AG04450 (cell line): ENCODE results near the gene TJP3. TPM values are rescaled to one million over a fixed set of nuclear protein-coding genes. Genes with fewer than 3 reads are reported as not detected.

Experiments
- CTCF ChIA-PET: fragments of 300-600, 350-600 bp; formaldehyde crosslinking; extraction: SDS; loops from one replicate; lab custom pipeline; 2022; ENCODE audit warnings: antibody characterized with exemption, inconsistent platforms; lab: Charles Lee
- POLR2A ChIA-PET: fragments of 350-600 bp; formaldehyde crosslinking; extraction: SDS; loops from one replicate; lab custom pipeline; 2021; ENCODE audit warnings: antibody characterized with exemption, inconsistent platforms; lab: Yijun Ruan, JAX
- DNase-seq: peaks from one replicate; pipeline ENCODE4 v3.0.0-alpha.2; 2011; ENCODE audit warnings: low read depth, low spot score
- H3K27ac ChIP-seq: one replicate; pipeline ENCODE4 v1.5.1; 2012; ENCODE audit warnings: low read depth, low read length, control low read depth
- H3K27me3 ChIP-seq: one replicate; pipeline ENCODE4 v1.6.0; 2012; ENCODE audit warnings: low read length; ENCODE audit not compliant: control insufficient read depth, insufficient read depth
- H3K4me3 ChIP-seq: 2 replicates; pipeline ENCODE4 v1.5.1; 2011; ENCODE audit warnings: mild to moderate bottlenecking, low read depth, low read length, control low read depth
- H3K9me3 ChIP-seq: 2 replicates; pipeline ENCODE4 v1.5.1; 2012; ENCODE audit warnings: low read length; ENCODE audit not compliant: control insufficient read depth, insufficient read depth
- polyA plus RNA-seq: library from polyadenylated mRNA; depleted of rRNA; stranded (reverse); fragments of >200 nt; gene quantifications from 2 replicates; pipeline ENCODE4 v1.2.3, GENCODE V29; 2011
- TF ChIP-seq, protein P1 (sequence below): IDR thresholded peaks from 2 replicates; pipeline ENCODE4 v1.5.1; 2011; ENCODE audit warnings: low read depth, low read length, control low read depth, inconsistent platforms

Gene TJP3
- polyA plus RNA-seq, 1 experiment: not detected

DNA sequence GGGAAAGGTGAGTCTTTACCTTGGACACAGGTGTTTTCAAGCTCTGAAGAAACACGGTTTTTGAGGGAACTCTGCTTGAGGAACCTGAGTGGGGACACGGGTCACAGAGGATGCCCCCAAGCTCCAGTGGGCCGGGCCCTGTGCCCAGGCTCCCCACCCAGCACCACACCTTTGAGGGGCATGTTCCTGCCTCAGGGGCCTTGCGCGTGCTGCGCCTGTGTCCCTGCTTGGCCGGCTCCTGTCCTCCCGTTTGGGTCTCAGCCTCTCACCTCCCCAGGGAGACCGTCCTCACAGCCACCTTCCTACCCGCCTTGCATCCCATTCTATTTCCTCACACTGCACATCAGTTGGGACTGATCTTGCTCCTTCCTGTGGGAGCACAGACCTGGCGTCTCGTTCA is 29.0 kb upstream of the TJP3 start:
- ChIA-PET CTCF (no interaction called here), POLR2A (no interaction called here)
- DNase-seq: no peak
- Histone ChIP-seq H3K27me3 (no peaks in the 10 kb centered on the region), H3K27ac (no peak overlapping the region), H3K9me3 (peaks cover 10% of the 10 kb centered on the region), H3K4me3 (no peak overlapping the region)
- TF ChIP-seq, protein P1, sequence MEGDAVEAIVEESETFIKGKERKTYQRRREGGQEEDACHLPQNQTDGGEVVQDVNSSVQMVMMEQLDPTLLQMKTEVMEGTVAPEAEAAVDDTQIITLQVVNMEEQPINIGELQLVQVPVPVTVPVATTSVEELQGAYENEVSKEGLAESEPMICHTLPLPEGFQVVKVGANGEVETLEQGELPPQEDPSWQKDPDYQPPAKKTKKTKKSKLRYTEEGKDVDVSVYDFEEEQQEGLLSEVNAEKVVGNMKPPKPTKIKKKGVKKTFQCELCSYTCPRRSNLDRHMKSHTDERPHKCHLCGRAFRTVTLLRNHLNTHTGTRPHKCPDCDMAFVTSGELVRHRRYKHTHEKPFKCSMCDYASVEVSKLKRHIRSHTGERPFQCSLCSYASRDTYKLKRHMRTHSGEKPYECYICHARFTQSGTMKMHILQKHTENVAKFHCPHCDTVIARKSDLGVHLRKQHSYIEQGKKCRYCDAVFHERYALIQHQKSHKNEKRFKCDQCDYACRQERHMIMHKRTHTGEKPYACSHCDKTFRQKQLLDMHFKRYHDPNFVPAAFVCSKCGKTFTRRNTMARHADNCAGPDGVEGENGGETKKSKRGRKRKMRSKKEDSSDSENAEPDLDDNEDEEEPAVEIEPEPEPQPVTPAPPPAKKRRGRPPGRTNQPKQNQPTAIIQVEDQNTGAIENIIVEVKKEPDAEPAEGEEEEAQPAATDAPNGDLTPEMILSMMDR: no peak

DNA sequence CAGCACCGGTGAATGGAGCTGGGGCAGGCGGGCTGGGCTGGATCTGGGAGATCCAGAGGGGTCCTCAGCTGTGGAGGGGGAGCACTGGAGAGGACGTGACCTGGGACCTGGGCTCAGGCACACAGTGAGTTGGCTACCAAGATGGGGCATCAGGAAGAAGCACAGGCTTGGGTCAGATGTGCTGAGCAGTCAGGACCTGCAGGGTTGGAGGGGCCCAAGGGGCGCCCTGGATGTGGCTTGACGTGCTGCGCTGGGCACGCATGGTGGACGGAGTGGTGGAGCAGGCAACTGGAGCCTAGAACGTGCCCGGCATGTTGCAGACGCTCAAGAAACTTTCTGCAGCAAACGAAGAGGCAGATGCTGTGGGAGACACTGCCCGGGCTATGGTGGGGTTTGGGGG is 28.6 kb upstream of the TJP3 start:
- TF ChIP-seq, protein P1: no peak
- DNase-seq: no peak
- Histone ChIP-seq H3K27ac (no peak overlapping the region), H3K27me3 (no peaks in the 10 kb centered on the region), H3K4me3 (no peak overlapping the region), H3K9me3 (peaks cover 12% of the 10 kb centered on the region)
- POLR2A ChIA-PET: no interaction called here
- CTCF ChIA-PET: no interaction called here

DNA sequence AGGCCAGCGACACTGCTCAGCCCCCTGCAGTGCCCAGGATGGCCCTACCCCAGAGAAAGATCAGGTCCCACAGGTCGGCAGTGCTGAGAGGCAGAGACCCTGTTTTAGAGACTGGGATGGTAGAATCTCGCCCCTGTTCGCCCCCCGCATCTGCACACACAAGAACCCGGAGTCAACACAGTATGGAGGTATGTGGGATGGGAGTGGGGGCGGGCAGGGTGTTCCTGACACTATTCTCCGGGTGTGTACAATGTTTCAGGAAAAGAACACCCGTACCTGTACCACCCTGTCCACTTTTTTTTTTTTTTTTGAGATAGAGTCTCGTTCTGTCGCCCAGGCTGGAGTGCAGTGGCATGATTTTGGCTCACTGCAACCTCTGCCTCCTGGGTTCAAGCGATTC is 27.2 kb upstream of the TJP3 start:
- TF ChIP-seq, protein P1: no peak
- CTCF ChIA-PET: no interaction called here
- Histone ChIP-seq H3K27me3 (no peaks in the 10 kb centered on the region), H3K4me3 (no peak overlapping the region), H3K27ac (no peak overlapping the region), H3K9me3 (peaks cover 20% of the 10 kb centered on the region)
- DNase-seq: no peak
- POLR2A ChIA-PET: no interaction called here

DNA sequence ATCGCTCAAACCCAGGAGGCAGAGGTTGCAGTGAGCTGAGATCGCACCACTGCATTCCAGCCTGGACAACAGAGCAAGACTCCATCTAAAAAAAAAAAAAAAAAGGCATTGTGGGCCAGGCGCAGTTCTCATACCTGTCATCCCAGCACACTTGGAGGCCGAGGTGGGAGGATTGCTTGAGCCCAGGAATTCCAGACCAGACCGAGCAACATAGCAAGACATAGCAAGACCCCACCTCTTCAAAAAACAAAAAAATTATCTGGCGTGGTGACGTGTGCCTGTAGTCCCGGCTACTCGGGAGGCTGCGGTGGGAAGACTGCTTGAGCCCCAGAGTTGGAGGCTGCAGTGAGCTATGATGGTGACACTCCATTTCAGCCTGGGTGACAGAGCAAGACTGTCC is 25.9 kb upstream of the TJP3 start:
- ChIA-PET CTCF (no interaction called here), POLR2A (no interaction called here)
- H3K4me3 ChIP-seq: no peak overlapping the region
- H3K27ac ChIP-seq: peak overlapping the region; percentile 11
- no peak for DNase-seq
- H3K27me3 ChIP-seq: no peaks in the 10 kb centered on the region
- TF ChIP-seq, protein P1: no peak
- H3K9me3 ChIP-seq: peaks cover 20% of the 10 kb centered on the region

DNA sequence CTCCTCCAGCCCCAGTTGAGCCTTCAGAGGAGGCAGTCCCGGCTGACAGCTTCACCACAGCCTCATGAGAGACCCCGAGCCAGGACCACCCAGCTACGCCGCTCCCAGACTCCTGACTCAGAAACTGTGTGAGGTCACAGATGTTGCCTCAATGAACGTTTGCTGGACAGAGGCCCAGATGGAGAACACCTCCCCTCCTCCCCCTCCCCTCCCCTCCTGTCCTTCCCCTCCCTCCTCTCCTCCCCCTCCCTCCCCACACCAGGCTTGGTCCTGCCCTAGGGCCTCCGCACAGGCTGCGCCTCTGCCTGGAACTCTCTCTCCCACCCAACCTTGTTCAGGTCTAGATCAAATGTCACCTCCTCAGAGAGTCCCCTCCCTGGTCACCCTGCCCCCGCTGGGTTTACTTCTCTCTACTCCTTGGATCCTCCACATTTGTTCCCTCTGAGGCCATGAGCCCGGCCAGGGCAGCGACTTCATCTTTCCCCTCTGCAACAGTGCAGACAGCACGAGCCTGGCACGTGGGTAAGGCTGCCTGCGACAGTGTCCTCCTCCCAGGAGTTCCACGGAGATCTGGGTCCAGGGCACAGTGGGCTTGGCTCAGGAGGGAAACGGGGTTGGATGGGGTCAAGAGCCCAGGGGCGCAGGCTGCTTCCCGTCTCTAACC is 25.3 kb upstream of the TJP3 start:
- Histone ChIP-seq H3K4me3 (no peak overlapping the region), H3K9me3 (peaks cover 20% of the 10 kb centered on the region), H3K27me3 (no peaks in the 10 kb centered on the region), H3K27ac (peak overlapping the region; percentile 11)
- TF ChIP-seq, protein P1: no peak
- DNase-seq: no peak
- ChIA-PET POLR2A (no interaction called here), CTCF (no interaction called here)
